ENCODE measurements around the gene LASP1NB. TPM values are rescaled to one million over a fixed set of nuclear protein-coding genes. Genes with fewer than 3 reads are reported as not detected.
"Not testable (repeated sequence)": the region's sequence is repeated elsewhere in the genome, so short reads cannot be mapped to it uniquely, and the experiment has no call there.

The LASP1NB gene

GRCh38 chr17:38969281-38969680 is 43.9 kb downstream of the LASP1NB start:
- H3K4me3 ChIP-seq (ENCODE audit: low read depth in 1 of 2, low read length in 2 of 2) = no peak overlapping the region
- 62 to 66% methylated on average over 4 of the region's 4 CpGs for WGBS, 2 donors
- H3K9me3 ChIP-seq (ENCODE audit: control insufficient read depth in 2 of 2, insufficient read depth in 1 of 2, low read depth in 1 of 2, low read length in 1 of 2) = no peaks in the 10 kb centered on the region
- no peaks in the 10 kb centered on the region for H3K27me3 ChIP-seq (ENCODE audit: control insufficient read depth in 1 of 2, insufficient read depth in 2 of 2, low read length in 2 of 2)
- no peak overlapping the region for H3K27ac ChIP-seq (ENCODE audit: low read depth in 2 of 2, low read length in 1 of 2)
- H3K4me1 ChIP-seq (ENCODE audit: control insufficient read depth in 2 of 2, insufficient read depth in 2 of 2, low read length in 1 of 2) = no peaks in the 10 kb centered on the region
- no peaks in the 10 kb centered on the region for H3K36me3 ChIP-seq (ENCODE audit: control insufficient read depth in 2 of 2, insufficient read depth in 2 of 2, low read length in 1 of 2)

GRCh38 chr17:38970128-38970527 is 44.7 kb downstream of the LASP1NB start:
- Histone ChIP-seq H3K4me1 (ENCODE audit: control insufficient read depth in 2 of 2, insufficient read depth in 2 of 2, low read length in 1 of 2) (no peaks in the 10 kb centered on the region), H3K4me3 (ENCODE audit: low read depth in 1 of 2, low read length in 2 of 2) (no peak overlapping the region), H3K27me3 (ENCODE audit: control insufficient read depth in 1 of 2, insufficient read depth in 2 of 2, low read length in 2 of 2) (no peaks in the 10 kb centered on the region), H3K36me3 (ENCODE audit: control insufficient read depth in 2 of 2, insufficient read depth in 2 of 2, low read length in 1 of 2) (no peaks in the 10 kb centered on the region), H3K27ac (ENCODE audit: low read depth in 2 of 2, low read length in 1 of 2) (no peak overlapping the region), H3K9me3 (ENCODE audit: control insufficient read depth in 2 of 2, insufficient read depth in 1 of 2, low read depth in 1 of 2, low read length in 1 of 2) (no peaks in the 10 kb centered on the region)
- WGBS, 2 donors = 72 to 74% methylated on average over 4 of the region's 4 CpGs

- H3K27ac ChIP-seq (ENCODE audit: low read depth in 2 of 2, low read length in 1 of 2) = no peak overlapping the region
- 69 to 75% methylated on average over 5 of the region's 5 CpGs for WGBS, 2 donors
Observed at GRCh38 chr17:38970804-38971203, 45.4 kb downstream of the LASP1NB start.

GRCh38 chr17:38976187-38976551 is 50.8 kb downstream of the LASP1NB start:
- H3K27ac ChIP-seq (ENCODE audit: low read depth in 2 of 2, low read length in 1 of 2); H3K36me3 ChIP-seq (ENCODE audit: control insufficient read depth in 2 of 2, insufficient read depth in 2 of 2, low read length in 1 of 2); H3K4me1 ChIP-seq (ENCODE audit: control insufficient read depth in 2 of 2, insufficient read depth in 2 of 2, low read length in 1 of 2); H3K9me3 ChIP-seq (ENCODE audit: control insufficient read depth in 2 of 2, insufficient read depth in 1 of 2, low read depth in 1 of 2, low read length in 1 of 2); H3K27me3 ChIP-seq (ENCODE audit: control insufficient read depth in 1 of 2, insufficient read depth in 2 of 2, low read length in 2 of 2); H3K4me3 ChIP-seq (ENCODE audit: low read depth in 1 of 2, low read length in 2 of 2): not testable (repeated sequence)
- 65 to 67% methylated on average over 6 of the region's 6 CpGs for WGBS, 2 donors

More at GRCh38 chr17:38970804-38971203, 45.4 kb downstream of the LASP1NB start:
- no peaks in the 10 kb centered on the region for H3K9me3 ChIP-seq (ENCODE audit: control insufficient read depth in 2 of 2, insufficient read depth in 1 of 2, low read depth in 1 of 2, low read length in 1 of 2)
- H3K4me1 ChIP-seq (ENCODE audit: control insufficient read depth in 2 of 2, insufficient read depth in 2 of 2, low read length in 1 of 2) = no peaks in the 10 kb centered on the region
- H3K27me3 ChIP-seq (ENCODE audit: control insufficient read depth in 1 of 2, insufficient read depth in 2 of 2, low read length in 2 of 2) = no peaks in the 10 kb centered on the region
- no peak overlapping the region for H3K4me3 ChIP-seq (ENCODE audit: low read depth in 1 of 2, low read length in 2 of 2)
- no peaks in the 10 kb centered on the region for H3K36me3 ChIP-seq (ENCODE audit: control insufficient read depth in 2 of 2, insufficient read depth in 2 of 2, low read length in 1 of 2)

- WGBS, 2 donors = 91 to 93% methylated on average over 4 of the region's 4 CpGs
- H3K4me1 ChIP-seq (ENCODE audit: control insufficient read depth in 2 of 2, insufficient read depth in 2 of 2, low read length in 1 of 2) = no peaks in the 10 kb centered on the region
- H3K4me3 ChIP-seq (ENCODE audit: low read depth in 1 of 2, low read length in 2 of 2) = no peak overlapping the region
Observed at GRCh38 chr17:38978180-38978579, 52.8 kb downstream of the LASP1NB start.

More at GRCh38 chr17:38978180-38978579, 52.8 kb downstream of the LASP1NB start:
- Histone ChIP-seq H3K9me3 (ENCODE audit: control insufficient read depth in 2 of 2, insufficient read depth in 1 of 2, low read depth in 1 of 2, low read length in 1 of 2) (no peaks in the 10 kb centered on the region), H3K27me3 (ENCODE audit: control insufficient read depth in 1 of 2, insufficient read depth in 2 of 2, low read length in 2 of 2) (peaks cover 0 to 3% of the 10 kb centered on the region in 2 donors), H3K36me3 (ENCODE audit: control insufficient read depth in 2 of 2, insufficient read depth in 2 of 2, low read length in 1 of 2) (no peaks in the 10 kb centered on the region), H3K27ac (ENCODE audit: low read depth in 2 of 2, low read length in 1 of 2) (no peak overlapping the region)

Other genes with a start within 250 kb of the LASP1NB start
- gene MLLT6, start 220.3 kb upstream of the LASP1NB start, polyA plus RNA-seq = 10 to 100 TPM; 20.9 to 66.1 TPM
- 10 to 100 TPM; 14.5 to 28.5 TPM for gene CISD3, start 195.3 kb upstream of the LASP1NB start, polyA plus RNA-seq
- gene PCGF2, start 177.3 kb upstream of the LASP1NB start, polyA plus RNA-seq = 10 to 100 TPM in 1 of 2 donors, 1 to 10 TPM in 1; 9.4 to 22.4 TPM
- 100 to 1,000 TPM; 198 to 204 TPM for gene PSMB3, start 172.9 kb upstream of the LASP1NB start, polyA plus RNA-seq
- 10 to 100 TPM in 1 of 2 donors, 1 to 10 TPM in 1; 7.7 to 11.1 TPM for gene PIP4K2B, start 126.1 kb upstream of the LASP1NB start, polyA plus RNA-seq
- 10 to 100 TPM; 15.2 to 21.0 TPM for gene CWC25, start 100.3 kb upstream of the LASP1NB start, polyA plus RNA-seq
- 1,000 to 10,000 TPM; 2,779 to 3,117 TPM for gene RPL23, start 71.9 kb upstream of the LASP1NB start, polyA plus RNA-seq
- 10 to 100 TPM; 26.5 to 33.0 TPM for gene LASP1, start 55.6 kb upstream of the LASP1NB start, polyA plus RNA-seq
- gene FBXO47, start 41.8 kb downstream of the LASP1NB start, polyA plus RNA-seq = not detected
- gene PLXDC1, start 226.0 kb downstream of the LASP1NB start, polyA plus RNA-seq = 1 to 10 TPM; 4.7 to 6.0 TPM
- not detected for gene ARL5C, start 240.5 kb downstream of the LASP1NB start, polyA plus RNA-seq